Bronchial epithelial cell (primary cell): ENCODE data around the gene F10. TPM values are rescaled to one million over a fixed set of nuclear protein-coding genes. Genes with fewer than 3 reads are reported as not detected.

ENCODE experiments used
- DNase-seq: peaks from one replicate; pipeline ENCODE4 v3.0.0-alpha.2; 2010; ENCODE audit warnings: low read depth
- FAIRE-seq: peaks from 2 replicates; lab custom pipeline; 2011; peaks lifted over from hg19 to GRCh38; lab: Jason Lieb, UNC
- H3K27me3 ChIP-seq: 2 replicates; pipeline ENCODE4 v1.5.1; 2011; ENCODE audit warnings: low read length; ENCODE audit not compliant: control insufficient read depth, insufficient read depth
- H3K36me3 ChIP-seq: 2 replicates; pipeline ENCODE4 v1.5.1; 2011; ENCODE audit warnings: low read length; ENCODE audit not compliant: control insufficient read depth, insufficient read depth
- H3K4me3 ChIP-seq: 2 replicates; pipeline ENCODE4 v1.5.1; 2011; ENCODE audit warnings: mild to moderate bottlenecking, low read depth, low read length, control low read depth
- total RNA-seq: library from RNA; depleted of rRNA; stranded (reverse); fragments of >200 nt; gene quantifications from 2 replicates; pipeline ENCODE4 v1.2.1, GENCODE V29; 2014
- TF ChIP-seq, protein P1 (sequence below): IDR thresholded peaks from 2 replicates; pipeline ENCODE4 v1.5.1; 2011; ENCODE audit warnings: mild to moderate bottlenecking, moderate library complexity, low read length, control low read depth, inconsistent platforms; ENCODE audit not compliant: insufficient read depth, severe bottlenecking

Gene F10
- total RNA-seq, 1 donor from 2014 or later = 0.26 TPM

DNA sequence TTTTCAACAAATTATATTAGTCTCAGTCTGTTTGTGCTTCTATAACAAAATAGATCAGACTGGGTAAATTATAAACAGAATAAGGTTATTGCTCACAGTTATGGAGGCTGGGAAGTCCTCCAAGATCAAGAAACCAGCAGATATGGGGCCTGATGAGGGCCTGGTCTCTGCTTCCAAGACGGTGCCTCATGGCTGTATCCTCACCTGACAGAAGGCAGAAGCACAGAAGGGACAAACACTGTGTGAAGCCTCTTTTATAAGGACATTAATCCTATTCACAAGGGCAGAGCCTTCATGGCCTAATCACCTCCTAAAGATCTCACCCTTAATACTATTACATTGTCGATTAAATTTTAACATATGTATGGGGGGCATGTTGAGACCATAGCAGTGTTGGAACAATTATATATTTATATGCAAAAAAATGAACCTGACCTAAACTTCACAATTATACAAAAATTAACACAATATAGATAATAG lies 12.7 kb downstream of the F10 start:
- Histone ChIP-seq H3K4me3 (no peak overlapping the region), H3K27me3 (peaks cover 2% of the 10 kb centered on the region), H3K36me3 (no peaks in the 10 kb centered on the region)
- TF ChIP-seq, protein P1, sequence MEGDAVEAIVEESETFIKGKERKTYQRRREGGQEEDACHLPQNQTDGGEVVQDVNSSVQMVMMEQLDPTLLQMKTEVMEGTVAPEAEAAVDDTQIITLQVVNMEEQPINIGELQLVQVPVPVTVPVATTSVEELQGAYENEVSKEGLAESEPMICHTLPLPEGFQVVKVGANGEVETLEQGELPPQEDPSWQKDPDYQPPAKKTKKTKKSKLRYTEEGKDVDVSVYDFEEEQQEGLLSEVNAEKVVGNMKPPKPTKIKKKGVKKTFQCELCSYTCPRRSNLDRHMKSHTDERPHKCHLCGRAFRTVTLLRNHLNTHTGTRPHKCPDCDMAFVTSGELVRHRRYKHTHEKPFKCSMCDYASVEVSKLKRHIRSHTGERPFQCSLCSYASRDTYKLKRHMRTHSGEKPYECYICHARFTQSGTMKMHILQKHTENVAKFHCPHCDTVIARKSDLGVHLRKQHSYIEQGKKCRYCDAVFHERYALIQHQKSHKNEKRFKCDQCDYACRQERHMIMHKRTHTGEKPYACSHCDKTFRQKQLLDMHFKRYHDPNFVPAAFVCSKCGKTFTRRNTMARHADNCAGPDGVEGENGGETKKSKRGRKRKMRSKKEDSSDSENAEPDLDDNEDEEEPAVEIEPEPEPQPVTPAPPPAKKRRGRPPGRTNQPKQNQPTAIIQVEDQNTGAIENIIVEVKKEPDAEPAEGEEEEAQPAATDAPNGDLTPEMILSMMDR = no peak
- no peak for DNase-seq
- FAIRE-seq = no peak

DNA sequence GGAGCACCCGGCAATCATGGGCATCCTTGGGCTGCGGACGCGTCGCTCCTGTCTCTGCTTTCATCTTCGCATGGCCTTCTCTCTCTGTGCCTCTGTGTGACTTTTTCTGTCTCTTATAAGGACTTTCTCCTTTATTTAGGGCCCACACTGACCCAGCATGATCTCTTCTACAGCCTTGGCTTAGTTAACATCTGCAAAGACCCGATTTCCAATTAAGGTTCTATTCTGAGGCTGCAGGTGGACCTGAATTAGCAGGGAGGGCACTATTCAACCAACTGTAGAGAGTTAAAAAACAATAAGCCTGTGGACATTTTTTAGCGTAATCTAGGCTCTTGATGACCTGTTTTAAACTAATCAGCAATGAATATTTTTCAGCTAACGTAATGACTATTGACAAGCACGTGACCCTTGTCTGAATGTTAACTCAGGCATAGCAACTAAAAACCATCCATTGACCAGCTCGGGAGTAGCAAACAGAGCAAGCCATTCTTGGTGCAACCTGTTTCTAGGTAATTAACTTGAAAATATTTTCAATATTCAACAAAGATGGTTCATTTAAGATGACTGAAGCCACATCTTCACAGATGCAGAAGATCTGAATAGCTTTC lies 15.2 kb downstream of the F10 start:
- no peaks in the 10 kb centered on the region for H3K27me3 ChIP-seq
- no peaks in the 10 kb centered on the region for H3K36me3 ChIP-seq
- FAIRE-seq = no peak
- DNase-seq = no peak
- no peak overlapping the region for H3K4me3 ChIP-seq
- TF ChIP-seq, protein P1 = no peak

DNA sequence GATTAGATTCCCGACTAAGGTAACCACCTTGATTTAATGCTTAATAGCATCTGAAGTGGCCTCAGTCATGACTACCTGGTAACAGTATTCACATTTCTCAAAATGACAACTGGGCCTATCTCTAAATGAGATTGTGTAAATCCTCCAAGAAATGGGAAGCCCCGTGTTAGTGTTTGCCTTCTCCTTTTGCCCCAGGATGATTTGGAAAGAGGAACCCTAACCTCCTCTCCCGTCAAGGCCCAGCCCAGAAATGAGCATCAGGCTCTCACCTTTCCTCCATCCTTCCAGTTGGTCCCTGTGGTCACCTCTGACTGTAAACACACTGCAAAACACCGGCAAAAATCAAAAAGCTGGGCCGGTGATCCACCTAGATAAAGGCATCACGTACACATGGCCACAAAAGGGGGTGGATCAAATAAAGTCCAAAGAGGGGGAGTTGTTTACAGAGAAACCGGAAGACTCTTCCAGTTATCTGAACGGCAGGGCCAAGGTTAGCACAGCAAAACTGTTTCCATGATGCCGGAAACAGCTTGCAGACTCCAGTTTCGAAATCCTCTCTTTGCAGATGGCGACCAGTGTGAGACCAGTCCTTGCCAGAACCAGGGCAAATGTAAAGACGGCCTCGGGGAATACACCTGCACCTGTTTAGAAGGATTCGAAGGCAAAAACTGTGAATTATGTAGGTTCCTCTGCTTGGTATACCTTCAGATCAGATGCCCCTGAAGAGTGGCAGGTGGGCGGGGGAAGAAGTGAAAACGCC lies 16.4 kb downstream of the F10 start:
- FAIRE-seq (no peak), DNase-seq (no peak)
- Histone ChIP-seq H3K36me3 (no peaks in the 10 kb centered on the region), H3K4me3 (no peak overlapping the region), H3K27me3 (no peaks in the 10 kb centered on the region)
- TF ChIP-seq, protein P1 = no peak

DNA sequence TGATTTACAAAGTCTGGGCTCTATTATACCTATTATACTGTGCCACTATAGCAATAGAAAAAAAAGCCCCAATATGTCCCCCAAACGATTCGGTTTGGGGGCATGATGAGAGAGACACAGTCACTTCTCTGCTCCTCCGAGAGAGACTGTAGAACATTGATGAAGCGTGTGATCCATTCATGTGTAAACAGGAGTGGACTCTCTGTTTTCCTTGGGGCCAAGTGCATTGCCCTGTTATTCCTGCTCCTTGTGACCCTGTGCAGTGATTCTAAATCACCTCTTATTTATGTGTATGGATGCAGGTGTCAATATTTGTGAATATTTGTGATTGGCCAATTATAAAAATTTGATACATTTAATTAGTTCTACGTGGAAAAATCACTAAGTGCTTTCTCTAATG lies 17.0 kb downstream of the F10 start:
- TF ChIP-seq, protein P1 = no peak

DNA sequence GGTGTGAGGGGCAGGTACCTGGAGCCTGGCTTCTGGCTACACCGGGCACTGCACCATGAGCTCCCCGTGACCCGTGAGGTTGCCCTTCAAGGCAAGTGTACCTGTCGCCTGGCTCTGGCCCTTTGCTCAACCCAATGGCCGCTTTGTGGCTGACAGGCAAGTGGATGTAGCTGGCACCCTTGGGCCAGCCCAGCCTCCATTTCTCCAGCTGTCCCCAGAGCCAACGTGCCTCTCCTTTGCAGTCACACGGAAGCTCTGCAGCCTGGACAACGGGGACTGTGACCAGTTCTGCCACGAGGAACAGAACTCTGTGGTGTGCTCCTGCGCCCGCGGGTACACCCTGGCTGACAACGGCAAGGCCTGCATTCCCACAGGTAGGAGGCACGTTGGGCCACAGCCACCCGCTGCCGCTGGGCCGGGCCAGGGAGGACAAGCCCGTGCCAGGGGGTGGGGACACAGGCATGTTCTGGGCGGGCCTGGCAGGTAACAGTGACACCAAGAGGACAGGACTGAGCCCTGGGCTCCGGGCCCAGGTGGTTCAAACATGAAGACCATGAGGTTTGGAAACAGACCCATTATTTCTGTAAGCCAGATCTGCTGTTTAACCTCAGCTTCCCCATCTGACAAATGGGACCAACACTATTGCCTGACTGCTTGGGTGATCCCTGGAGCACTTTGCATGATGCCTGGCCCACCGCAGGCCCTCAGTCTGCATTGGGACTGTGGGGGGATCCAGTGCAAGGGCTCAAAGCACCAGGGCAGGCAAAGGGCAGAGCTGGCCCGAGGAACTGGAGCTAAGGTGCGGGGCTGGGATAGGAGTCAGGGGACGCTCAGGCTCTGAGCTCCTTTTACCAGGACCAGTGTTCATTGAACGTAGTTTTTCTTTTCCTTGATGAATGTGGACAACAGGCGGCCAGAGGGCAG lies 18.3 kb downstream of the F10 start:
- no peak overlapping the region for H3K4me3 ChIP-seq
- TF ChIP-seq, protein P1 = no peak
- H3K27me3 ChIP-seq = no peaks in the 10 kb centered on the region
- H3K36me3 ChIP-seq = no peaks in the 10 kb centered on the region
- FAIRE-seq (no peak), DNase-seq (no peak)

More for the DNA sequence above, 17.0 kb downstream of the F10 start:
- Histone ChIP-seq H3K4me3 (no peak overlapping the region), H3K27me3 (no peaks in the 10 kb centered on the region), H3K36me3 (no peaks in the 10 kb centered on the region)
- DNase-seq = no peak
- no peak for FAIRE-seq
